CD4-positive, alpha-beta T cell treated with Interferon alpha-2 for 1 hour (primary cell): ENCODE results near the gene SCAF1.

Experiments used
- DNase-seq, 2 donors: peaks; one replicate each; pipeline ENCODE4 v3.0.0-alpha.2; 2020 to 2022

SCAF1 gene

GRCh38 chr19:49641688-49642491 is at the start of gene SCAF1:
Gene SCAF1, plus strand, starts transcription at chr19:49642209. Its CDS starts 2,818 bp downstream, at chr19:49645027.
- peak; percentile 100 for DNase-seq

- DNase-seq = peak in 1 of 2 donors; percentile 10
Measured at GRCh38 chr19:49592486-49593232, 49.4 kb upstream of the SCAF1 start.

GRCh38 chr19:49593233-49594113 is 48.5 kb upstream of the SCAF1 start:
- DNase-seq = peak; percentile 91 to 95

- no peak for DNase-seq
Measured at GRCh38 chr19:49594157-49594992, 47.6 kb upstream of the SCAF1 start.

- no peak for DNase-seq
Measured at GRCh38 chr19:49594993-49595818, 46.8 kb upstream of the SCAF1 start.

GRCh38 chr19:49595819-49596404 is 46.1 kb upstream of the SCAF1 start:
- no peak for DNase-seq

- no peak for DNase-seq
Measured at GRCh38 chr19:49596407-49596806, 45.6 kb upstream of the SCAF1 start.

GRCh38 chr19:49596954-49597702 is 44.9 kb upstream of the SCAF1 start:
- no peak for DNase-seq

- no peak for DNase-seq
Measured at GRCh38 chr19:49597703-49597974, 44.4 kb upstream of the SCAF1 start.

GRCh38 chr19:49599378-49600295 is 42.4 kb upstream of the SCAF1 start:
- no peak for DNase-seq

- DNase-seq = no peak
Measured at GRCh38 chr19:49601482-49602038, 40.4 kb upstream of the SCAF1 start.

GRCh38 chr19:49602806-49603205 is 39.2 kb upstream of the SCAF1 start:
- no peak for DNase-seq

GRCh38 chr19:49605605-49606004 is 36.4 kb upstream of the SCAF1 start:
- no peak for DNase-seq

- no peak for DNase-seq
Measured at GRCh38 chr19:49609499-49610092, 32.4 kb upstream of the SCAF1 start.

- DNase-seq = no peak
Measured at GRCh38 chr19:49613374-49613773, 28.6 kb upstream of the SCAF1 start.

GRCh38 chr19:49614096-49614833 is 27.7 kb upstream of the SCAF1 start:
- no peak for DNase-seq

- DNase-seq = no peak
Measured at GRCh38 chr19:49615861-49616260, 26.1 kb upstream of the SCAF1 start.

- DNase-seq = no peak
Measured at GRCh38 chr19:49616532-49616931, 25.5 kb upstream of the SCAF1 start.
